HG03521 (cell line): Measurements from ENCODE around the gene ZNF70.

Experiments
- ATAC-seq: cut with Tn5 transposase; IDR thresholded peaks from one replicate; pipeline ENCODE4 v1.9.1; 2021; ENCODE audit warnings: mild to moderate bottlenecking, moderate library complexity; ENCODE audit not compliant: unreplicated experiment

The ZNF70 gene

GRCh38 chr22:23695571-23696325, 55.2 kb downstream of the ZNF70 start:
- ATAC-seq: no peak

- ATAC-seq: no peak
Observed at GRCh38 chr22:23695141-23695540, 55.8 kb downstream of the ZNF70 start.

- no peak for ATAC-seq
Observed at GRCh38 chr22:23693979-23694680, 56.8 kb downstream of the ZNF70 start.

- no peak for ATAC-seq
Observed at GRCh38 chr22:23692598-23693291, 58.2 kb downstream of the ZNF70 start.

GRCh38 chr22:23691748-23692423, 59.0 kb downstream of the ZNF70 start:
- ATAC-seq: no peak

GRCh38 chr22:23690713-23691112, 60.2 kb downstream of the ZNF70 start, which contains the start of gene RGL4:
Gene RGL4, plus strand, starts transcription at chr22:23691013. Its CDS starts 1,018 bp downstream, at chr22:23692031.
- no peak for ATAC-seq

GRCh38 chr22:23689414-23689813, 61.5 kb downstream of the ZNF70 start:
- ATAC-seq: no peak
